ENCODE data around the gene EFNA5.

Gene EFNA5

GRCh38 chr5:107576155-107576554 is 94.6 kb downstream of the EFNA5 start:
- H3K4me3 ChIP-seq (ENCODE audit: low read depth, low read length) = no peak overlapping the region
- TF ChIP-seq, protein P1, sequence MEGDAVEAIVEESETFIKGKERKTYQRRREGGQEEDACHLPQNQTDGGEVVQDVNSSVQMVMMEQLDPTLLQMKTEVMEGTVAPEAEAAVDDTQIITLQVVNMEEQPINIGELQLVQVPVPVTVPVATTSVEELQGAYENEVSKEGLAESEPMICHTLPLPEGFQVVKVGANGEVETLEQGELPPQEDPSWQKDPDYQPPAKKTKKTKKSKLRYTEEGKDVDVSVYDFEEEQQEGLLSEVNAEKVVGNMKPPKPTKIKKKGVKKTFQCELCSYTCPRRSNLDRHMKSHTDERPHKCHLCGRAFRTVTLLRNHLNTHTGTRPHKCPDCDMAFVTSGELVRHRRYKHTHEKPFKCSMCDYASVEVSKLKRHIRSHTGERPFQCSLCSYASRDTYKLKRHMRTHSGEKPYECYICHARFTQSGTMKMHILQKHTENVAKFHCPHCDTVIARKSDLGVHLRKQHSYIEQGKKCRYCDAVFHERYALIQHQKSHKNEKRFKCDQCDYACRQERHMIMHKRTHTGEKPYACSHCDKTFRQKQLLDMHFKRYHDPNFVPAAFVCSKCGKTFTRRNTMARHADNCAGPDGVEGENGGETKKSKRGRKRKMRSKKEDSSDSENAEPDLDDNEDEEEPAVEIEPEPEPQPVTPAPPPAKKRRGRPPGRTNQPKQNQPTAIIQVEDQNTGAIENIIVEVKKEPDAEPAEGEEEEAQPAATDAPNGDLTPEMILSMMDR (IDR thresholded peaks at IDR 0.05; ENCODE audit: low read depth, low read length, missing control alignments) = no peak
- DNase-seq (ENCODE audit: low read depth) = no peak
- in situ Hi-C loops (cut with HindIII; ENCODE audit: low sequenced_read_pairs) = no loop called here

GRCh38 chr5:107574287-107574686 is 96.5 kb downstream of the EFNA5 start:
- no peak for DNase-seq (ENCODE audit: low read depth)
- H3K4me3 ChIP-seq (ENCODE audit: low read depth, low read length) = no peak overlapping the region
- TF ChIP-seq, protein P1 (IDR thresholded peaks at IDR 0.05; ENCODE audit: low read depth, low read length, missing control alignments) = no peak
- in situ Hi-C loops (cut with HindIII; ENCODE audit: low sequenced_read_pairs) = no loop called here

GRCh38 chr5:107572715-107573368 is 97.9 kb downstream of the EFNA5 start:
- DNase-seq (ENCODE audit: low read depth) = no peak
- in situ Hi-C loops (cut with HindIII; ENCODE audit: low sequenced_read_pairs) = no loop called here
- TF ChIP-seq, protein P1 (IDR thresholded peaks at IDR 0.05; ENCODE audit: low read depth, low read length, missing control alignments) = no peak
- no peak overlapping the region for H3K4me3 ChIP-seq (ENCODE audit: low read depth, low read length)

DNA sequence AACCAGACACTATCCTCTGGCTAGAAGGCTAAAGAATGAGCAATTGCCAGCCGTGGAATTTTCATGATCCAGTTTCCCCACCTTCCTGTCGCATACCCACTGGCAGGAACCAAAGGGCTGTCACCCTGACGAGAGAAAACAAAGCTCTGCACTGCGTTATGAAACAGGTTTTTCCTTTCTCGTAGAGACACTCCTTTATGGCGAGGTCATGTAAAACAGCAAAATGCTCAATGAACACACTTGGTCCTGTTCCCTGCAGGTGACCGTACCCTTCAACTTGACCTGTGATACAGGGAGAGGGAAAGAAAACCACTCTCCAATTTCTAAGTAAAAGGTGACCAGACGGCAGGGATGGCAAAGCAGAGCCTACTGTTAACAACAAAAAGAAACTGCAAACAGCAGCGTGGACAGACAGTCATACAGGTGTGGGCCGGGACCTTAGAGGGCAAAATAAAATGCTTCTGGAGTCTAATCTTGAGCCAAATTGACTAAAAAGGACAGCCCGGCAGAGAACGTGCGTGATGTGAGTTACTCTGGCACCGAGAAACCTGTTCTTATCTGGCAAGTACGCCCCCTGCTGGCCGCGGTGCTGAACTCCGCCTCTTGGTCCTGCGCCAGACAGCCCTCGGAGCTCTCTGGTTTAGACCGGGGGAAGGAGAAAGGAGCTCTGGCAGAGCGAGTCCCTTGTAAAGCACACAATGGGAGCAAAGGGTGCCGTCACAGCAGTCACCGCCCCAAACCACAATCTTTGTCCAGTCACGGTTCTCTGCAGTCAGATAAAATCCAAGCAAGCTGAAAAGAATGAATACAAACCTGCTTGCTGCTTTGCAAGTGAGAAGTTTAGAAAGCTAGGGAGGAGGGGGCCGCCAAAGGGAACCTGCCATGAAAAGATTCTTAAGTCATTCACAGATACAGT is 98.9 kb downstream of the EFNA5 start:
- in situ Hi-C loops (cut with HindIII; ENCODE audit: low sequenced_read_pairs) = no loop called here
- peak overlapping the region; percentile 22 for H3K4me3 ChIP-seq (ENCODE audit: low read depth, low read length)
- TF ChIP-seq, protein P1 (IDR thresholded peaks at IDR 0.05; ENCODE audit: low read depth, low read length, missing control alignments) = peak; percentile 90
- peak; percentile 91 for DNase-seq (ENCODE audit: low read depth)

DNA sequence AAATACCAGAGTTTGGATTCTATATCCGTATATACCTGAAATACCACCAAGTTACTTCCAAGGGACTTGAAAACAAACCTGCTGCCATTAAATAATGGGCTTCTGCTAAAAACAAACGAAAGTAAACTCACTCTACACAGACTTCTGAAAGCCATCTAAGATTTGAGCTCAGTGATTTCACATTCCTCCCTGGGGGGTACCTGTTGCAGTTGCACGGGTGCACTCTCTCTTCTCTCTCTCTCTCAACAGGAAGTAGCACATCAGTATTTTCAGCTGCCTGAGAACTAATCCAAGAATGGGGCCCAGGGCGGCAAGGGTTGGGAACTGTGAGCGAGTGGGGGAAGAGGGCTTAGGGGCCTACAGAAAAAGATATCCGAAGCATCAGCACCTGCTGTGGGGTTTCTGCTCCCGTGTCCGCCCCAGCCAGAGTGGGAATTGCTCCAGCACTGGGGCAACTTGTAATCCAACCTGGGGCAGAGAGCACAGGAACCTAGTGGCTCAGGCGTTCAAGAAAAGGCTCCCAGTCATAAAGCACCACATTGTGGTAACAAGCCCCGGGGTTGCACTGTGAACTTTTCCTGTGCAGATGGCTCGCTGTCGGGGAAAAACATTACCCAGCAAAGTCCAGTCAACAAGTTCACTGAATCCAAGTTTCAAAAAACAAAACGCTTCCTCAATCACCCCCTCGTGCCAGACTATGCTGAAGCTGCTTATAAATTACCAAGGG is 99.8 kb downstream of the EFNA5 start:
- DNase-seq (ENCODE audit: low read depth) = no peak
- TF ChIP-seq, protein P1 (IDR thresholded peaks at IDR 0.05; ENCODE audit: low read depth, low read length, missing control alignments) = no peak
- H3K4me3 ChIP-seq (ENCODE audit: low read depth, low read length) = no peak overlapping the region
- in situ Hi-C loops (cut with HindIII; ENCODE audit: low sequenced_read_pairs) = no loop called here

DNA sequence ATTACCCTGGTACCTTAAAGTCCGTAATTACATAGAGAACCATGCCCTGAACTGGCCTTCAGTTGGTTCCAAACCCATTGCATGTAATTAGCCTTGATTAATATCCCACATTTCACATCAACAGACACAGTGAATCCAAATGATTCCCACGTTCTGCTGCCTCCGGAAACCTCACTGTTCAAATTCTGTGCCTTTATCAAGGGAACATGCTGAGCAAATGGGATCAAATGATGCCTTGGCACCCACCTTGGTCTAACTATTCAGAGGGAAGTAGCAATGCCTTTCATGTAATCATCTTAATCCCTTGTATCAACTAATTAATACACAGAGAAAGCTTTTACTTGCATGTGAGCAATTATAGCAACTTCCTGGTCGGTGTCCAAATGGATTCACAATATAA is 100.6 kb downstream of the EFNA5 start:
- no peak overlapping the region for H3K4me3 ChIP-seq (ENCODE audit: low read depth, low read length)
- no peak for DNase-seq (ENCODE audit: low read depth)
- TF ChIP-seq, protein P1 (IDR thresholded peaks at IDR 0.05; ENCODE audit: low read depth, low read length, missing control alignments) = no peak
- in situ Hi-C loops (cut with HindIII; ENCODE audit: low sequenced_read_pairs) = no loop called here

Data from astrocyte of the cerebellum (primary cell).